ENCODE measurements around the gene AVPR2.

AVPR2 gene

DNA sequence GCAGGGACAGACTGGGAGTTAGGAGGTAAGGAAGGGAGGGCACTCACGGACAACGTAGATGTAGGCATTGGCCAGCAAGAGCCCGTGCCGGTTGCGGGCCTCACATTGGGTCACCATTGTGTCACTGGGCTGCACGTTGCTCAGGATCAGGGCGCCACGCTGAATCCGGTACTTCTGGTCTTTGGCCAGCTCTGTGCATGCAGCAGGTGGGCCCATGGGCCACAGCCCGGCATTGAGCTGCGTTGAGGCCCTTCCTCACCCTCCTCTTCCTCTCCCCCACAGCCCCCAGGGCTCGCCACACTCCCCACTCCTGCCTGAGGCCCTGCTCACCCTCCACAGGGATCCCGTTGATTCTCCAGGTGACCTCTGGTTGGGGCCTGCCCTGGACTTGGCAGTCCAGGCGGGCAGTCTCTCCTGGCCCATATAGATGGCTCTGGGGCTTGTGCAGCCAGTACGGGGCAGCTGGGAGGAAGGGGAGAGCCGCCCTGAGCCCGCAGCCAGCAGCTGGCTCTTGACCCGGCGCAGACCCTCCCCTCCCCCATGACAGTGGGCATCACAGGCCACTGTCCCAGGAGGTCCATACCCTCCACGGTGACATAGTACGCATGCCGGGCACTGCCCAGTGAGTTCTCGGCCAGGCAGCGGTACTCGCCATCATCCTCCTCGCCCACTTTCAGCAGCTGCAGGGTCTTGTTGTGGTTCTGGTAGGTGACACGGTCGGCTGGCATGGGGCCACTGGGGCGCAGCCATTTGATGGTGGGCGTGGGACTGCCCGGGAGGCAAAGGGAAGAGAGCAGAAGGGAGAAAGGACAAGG, 34.8 kb upstream of the AVPR2 start:
- Histone ChIP-seq H3K36me3 (no peaks in the 10 kb centered on the region), H3K9me3 (no peaks in the 10 kb centered on the region), H3K4me3 (ENCODE audit: low read depth in 1 of 2, low read length in 1 of 2) (no peak overlapping the region), H3K27ac (no peak overlapping the region), H3K4me1 (ENCODE audit: control insufficient read depth in 1 of 2, insufficient read depth in 1 of 2, low read depth in 1 of 2, low read length in 1 of 2) (no peaks in the 10 kb centered on the region), H3K27me3 (peaks cover 22% of the 10 kb centered on the region)
- TF ChIP-seq, protein P1, sequence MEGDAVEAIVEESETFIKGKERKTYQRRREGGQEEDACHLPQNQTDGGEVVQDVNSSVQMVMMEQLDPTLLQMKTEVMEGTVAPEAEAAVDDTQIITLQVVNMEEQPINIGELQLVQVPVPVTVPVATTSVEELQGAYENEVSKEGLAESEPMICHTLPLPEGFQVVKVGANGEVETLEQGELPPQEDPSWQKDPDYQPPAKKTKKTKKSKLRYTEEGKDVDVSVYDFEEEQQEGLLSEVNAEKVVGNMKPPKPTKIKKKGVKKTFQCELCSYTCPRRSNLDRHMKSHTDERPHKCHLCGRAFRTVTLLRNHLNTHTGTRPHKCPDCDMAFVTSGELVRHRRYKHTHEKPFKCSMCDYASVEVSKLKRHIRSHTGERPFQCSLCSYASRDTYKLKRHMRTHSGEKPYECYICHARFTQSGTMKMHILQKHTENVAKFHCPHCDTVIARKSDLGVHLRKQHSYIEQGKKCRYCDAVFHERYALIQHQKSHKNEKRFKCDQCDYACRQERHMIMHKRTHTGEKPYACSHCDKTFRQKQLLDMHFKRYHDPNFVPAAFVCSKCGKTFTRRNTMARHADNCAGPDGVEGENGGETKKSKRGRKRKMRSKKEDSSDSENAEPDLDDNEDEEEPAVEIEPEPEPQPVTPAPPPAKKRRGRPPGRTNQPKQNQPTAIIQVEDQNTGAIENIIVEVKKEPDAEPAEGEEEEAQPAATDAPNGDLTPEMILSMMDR (IDR thresholded peaks at IDR 0.05), result no peak

DNA sequence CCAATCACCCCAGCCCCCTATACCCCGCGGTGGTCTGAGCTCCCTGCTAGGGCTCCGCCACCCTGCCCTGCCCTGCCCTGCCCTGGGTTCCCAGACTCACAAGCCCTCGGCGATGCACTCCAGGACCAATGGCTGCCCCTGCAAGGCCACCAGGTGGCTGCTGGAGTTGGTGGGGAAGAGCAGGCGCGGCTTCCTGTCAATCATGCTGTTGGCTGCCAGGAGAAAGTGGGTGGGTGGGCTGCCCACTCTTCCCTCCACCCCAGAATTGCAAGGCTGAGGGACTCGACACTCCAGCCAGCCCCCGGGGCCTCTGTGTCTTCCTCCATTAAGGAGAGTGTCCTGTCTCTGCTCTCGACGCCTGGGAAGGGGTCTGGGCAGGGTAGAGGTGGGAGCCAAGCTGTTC, 34.2 kb upstream of the AVPR2 start:
- Histone ChIP-seq H3K4me3 (ENCODE audit: low read depth in 1 of 2, low read length in 1 of 2) (no peak overlapping the region), H3K27ac (no peak overlapping the region), H3K36me3 (no peaks in the 10 kb centered on the region), H3K9me3 (no peaks in the 10 kb centered on the region), H3K4me1 (ENCODE audit: control insufficient read depth in 1 of 2, insufficient read depth in 1 of 2, low read depth in 1 of 2, low read length in 1 of 2) (no peaks in the 10 kb centered on the region), H3K27me3 (peaks cover 24% of the 10 kb centered on the region)
- TF ChIP-seq, protein P1 (IDR thresholded peaks at IDR 0.05), result no peak

DNA sequence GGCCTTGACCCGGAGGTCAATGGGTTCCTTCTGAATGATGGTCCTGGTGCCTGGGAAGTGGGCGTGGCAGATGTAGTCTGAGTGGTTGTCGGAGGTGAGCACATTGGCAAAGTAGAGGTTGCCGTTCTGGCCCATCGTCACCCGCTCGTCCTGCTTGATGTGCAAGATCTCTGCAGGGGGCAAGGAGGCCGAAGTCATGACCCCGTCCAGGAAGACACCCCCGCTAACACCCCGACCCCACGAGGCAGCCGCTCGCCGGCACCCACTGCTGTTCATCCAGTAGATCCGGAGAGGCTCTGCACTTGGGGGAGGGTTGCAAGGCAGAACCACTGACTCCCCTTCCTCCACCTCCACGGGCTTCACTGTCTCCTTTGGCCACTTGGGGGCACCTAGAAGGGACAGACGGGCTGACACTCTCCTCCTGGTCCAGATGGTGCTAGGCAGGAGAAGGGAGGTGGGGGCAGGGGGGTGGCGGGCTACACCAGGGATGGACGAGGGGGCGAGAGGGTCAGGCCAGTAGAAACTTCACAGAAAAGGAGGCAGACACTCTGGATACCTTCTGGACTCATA, 33.6 kb upstream of the AVPR2 start:
- Histone ChIP-seq H3K27ac (no peak overlapping the region), H3K4me3 (ENCODE audit: low read depth in 1 of 2, low read length in 1 of 2) (no peak overlapping the region), H3K27me3 (peaks cover 30% of the 10 kb centered on the region), H3K9me3 (no peaks in the 10 kb centered on the region), H3K36me3 (no peaks in the 10 kb centered on the region), H3K4me1 (ENCODE audit: control insufficient read depth in 1 of 2, insufficient read depth in 1 of 2, low read depth in 1 of 2, low read length in 1 of 2) (no peaks in the 10 kb centered on the region)
- TF ChIP-seq, protein P1 (IDR thresholded peaks at IDR 0.05), result no peak

DNA sequence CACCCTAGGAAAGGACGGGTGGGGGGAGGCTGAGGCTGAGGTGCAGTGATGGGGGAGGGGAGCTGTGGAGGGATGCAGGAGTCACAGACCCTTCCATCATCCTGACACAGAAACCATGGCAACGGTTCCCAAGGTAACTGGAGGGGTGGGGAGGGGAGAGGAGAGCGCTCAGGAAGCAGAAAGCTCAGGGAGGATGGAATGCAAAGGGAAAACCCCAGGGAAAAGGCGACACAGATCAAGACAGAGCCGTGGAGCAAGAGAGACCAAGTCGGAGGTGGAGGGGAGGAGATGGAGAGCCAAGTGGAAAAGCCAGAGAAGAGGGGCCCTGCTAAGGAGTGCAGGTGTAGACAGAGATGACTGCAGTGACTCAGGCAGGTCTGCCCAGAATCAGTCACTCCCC, 33.0 kb upstream of the AVPR2 start:
- Histone ChIP-seq H3K9me3 (no peaks in the 10 kb centered on the region), H3K27ac (no peak overlapping the region), H3K4me1 (ENCODE audit: control insufficient read depth in 1 of 2, insufficient read depth in 1 of 2, low read depth in 1 of 2, low read length in 1 of 2) (no peaks in the 10 kb centered on the region), H3K27me3 (peaks cover 30% of the 10 kb centered on the region), H3K4me3 (ENCODE audit: low read depth in 1 of 2, low read length in 1 of 2) (no peak overlapping the region), H3K36me3 (no peaks in the 10 kb centered on the region)
- TF ChIP-seq, protein P1 (IDR thresholded peaks at IDR 0.05), result no peak

DNA sequence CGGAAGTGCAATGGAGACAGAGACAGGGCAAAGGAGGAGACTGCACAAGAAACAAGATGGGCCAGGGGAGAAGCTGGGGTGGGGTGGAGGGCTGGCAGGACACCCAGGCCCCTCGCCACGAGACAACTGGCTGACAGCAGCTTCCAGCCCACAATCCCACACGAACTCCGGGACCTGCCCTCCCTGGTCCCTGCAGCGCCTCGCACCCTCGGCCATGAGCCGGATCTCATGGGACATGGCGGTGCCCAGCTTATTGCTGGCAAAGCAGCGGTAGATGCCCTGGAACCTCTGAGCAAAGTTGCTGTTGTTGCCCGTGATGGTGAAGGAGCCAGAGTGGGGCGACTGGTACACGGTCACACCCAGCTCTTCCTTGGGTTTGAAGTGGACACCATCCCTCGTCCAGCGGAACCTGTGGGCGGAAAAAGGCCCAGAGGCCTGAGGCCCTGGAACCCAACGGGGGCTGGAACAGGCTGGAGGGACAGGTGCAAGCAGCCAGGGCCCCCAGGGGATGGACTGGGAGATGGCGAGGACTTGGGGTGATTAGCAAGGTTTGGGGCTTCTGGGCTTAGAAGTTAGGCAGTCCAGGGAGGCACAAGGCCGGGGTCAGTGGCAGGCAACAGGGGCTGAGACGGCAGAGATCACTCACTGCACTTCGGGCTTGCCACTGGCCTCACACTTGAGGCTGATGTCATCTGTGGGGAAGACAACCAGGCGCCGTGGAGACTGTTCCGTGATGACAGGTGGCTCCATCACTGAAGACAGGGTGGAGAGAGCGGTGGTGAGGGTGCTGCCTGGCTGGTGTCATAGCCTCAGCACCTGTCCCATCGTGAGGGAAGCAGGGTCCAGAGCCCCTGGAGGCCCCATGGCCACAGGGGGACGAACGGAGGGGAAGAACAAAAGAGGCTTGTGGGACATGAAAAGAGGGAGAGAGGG, 32.3 kb upstream of the AVPR2 start:
- Histone ChIP-seq H3K36me3 (no peaks in the 10 kb centered on the region), H3K27me3 (peaks cover 30% of the 10 kb centered on the region)

More for the DNA sequence above, 32.3 kb upstream of the AVPR2 start:
- no peaks in the 10 kb centered on the region for H3K4me1 ChIP-seq (ENCODE audit: control insufficient read depth in 1 of 2, insufficient read depth in 1 of 2, low read depth in 1 of 2, low read length in 1 of 2)
- no peak overlapping the region for H3K4me3 ChIP-seq (ENCODE audit: low read depth in 1 of 2, low read length in 1 of 2)
- TF ChIP-seq, protein P1 (IDR thresholded peaks at IDR 0.05), result no peak
- no peak overlapping the region for H3K27ac ChIP-seq
- H3K9me3 ChIP-seq, result no peaks in the 10 kb centered on the region
